Measurements from ENCODE around the gene DPYD.

- TF ChIP-seq POLR2A (IDR thresholded peaks at IDR 0.05), result no peak
- TF ChIP-seq, protein P1, sequence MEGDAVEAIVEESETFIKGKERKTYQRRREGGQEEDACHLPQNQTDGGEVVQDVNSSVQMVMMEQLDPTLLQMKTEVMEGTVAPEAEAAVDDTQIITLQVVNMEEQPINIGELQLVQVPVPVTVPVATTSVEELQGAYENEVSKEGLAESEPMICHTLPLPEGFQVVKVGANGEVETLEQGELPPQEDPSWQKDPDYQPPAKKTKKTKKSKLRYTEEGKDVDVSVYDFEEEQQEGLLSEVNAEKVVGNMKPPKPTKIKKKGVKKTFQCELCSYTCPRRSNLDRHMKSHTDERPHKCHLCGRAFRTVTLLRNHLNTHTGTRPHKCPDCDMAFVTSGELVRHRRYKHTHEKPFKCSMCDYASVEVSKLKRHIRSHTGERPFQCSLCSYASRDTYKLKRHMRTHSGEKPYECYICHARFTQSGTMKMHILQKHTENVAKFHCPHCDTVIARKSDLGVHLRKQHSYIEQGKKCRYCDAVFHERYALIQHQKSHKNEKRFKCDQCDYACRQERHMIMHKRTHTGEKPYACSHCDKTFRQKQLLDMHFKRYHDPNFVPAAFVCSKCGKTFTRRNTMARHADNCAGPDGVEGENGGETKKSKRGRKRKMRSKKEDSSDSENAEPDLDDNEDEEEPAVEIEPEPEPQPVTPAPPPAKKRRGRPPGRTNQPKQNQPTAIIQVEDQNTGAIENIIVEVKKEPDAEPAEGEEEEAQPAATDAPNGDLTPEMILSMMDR (IDR thresholded peaks at IDR 0.05), result no peak
Observed at GRCh38 chr1:97743129-97743528, 177.7 kb downstream of the DPYD start.
